IMR-90 (cell line): Measurements from ENCODE around the gene TMEM253. TPM values are rescaled to one million over a fixed set of nuclear protein-coding genes. Genes with fewer than 3 reads are reported as not detected.

Experiments used
- ATAC-seq: fragments of 200-7000 bp; cut with Tn5 transposase; 2 replicates; pipeline ENCODE4 v1.9.1; 2020; ENCODE audit warnings: low read depth, mild to moderate bottlenecking, moderate library complexity
- BruUV-seq: library from RNA; stranded (reverse); fragments of 400-500 nt; replicated peaks from 2 replicates; lab custom pipeline; 2021; lab: Mats Ljungman, UMichigan
- CTCF ChIA-PET: fragments of 300-600 bp; formaldehyde crosslinking; extraction: SDS; loops from one replicate; lab custom pipeline; 2021; ENCODE audit warnings: antibody characterized with exemption; lab: Yijun Ruan, JAX
- POLR2A ChIA-PET: fragments of 300-600 bp; sonication (Branson Sonifier 250); formaldehyde crosslinking; loops from one replicate; lab custom pipeline; 2022; ENCODE audit warnings: antibody characterized with exemption; ENCODE audit not compliant: unreplicated experiment; lab: Charles Lee
- DNase-seq: peaks from one replicate; pipeline ENCODE4 v3.0.0; 2013
- H2AFZ ChIP-seq: replicated peaks from 2 replicates; pipeline ENCODE3; 2013; ENCODE audit warnings: low read length, mild to moderate bottlenecking; ENCODE audit not compliant: poor library complexity
- H2AK5ac ChIP-seq: 2 replicates; pipeline ENCODE4 v1.6.1; 2013; ENCODE audit warnings: low read depth, low read length, inconsistent platforms
- H2AK9ac ChIP-seq: replicated peaks from 2 replicates; pipeline ENCODE3; 2013; ENCODE audit warnings: mild to moderate bottlenecking, low read depth, low read length, moderate library complexity; ENCODE audit not compliant: poor library complexity
- H2BK120ac ChIP-seq: 2 replicates; pipeline ENCODE4 v1.6.1; 2013; ENCODE audit warnings: low read depth, low read length, inconsistent platforms
- H2BK15ac ChIP-seq: 3 replicates; pipeline ENCODE4 v1.6.1; 2013; ENCODE audit warnings: low read depth, low read length, inconsistent platforms
- H2BK20ac ChIP-seq: 2 replicates; pipeline ENCODE4 v1.6.1; 2013; ENCODE audit warnings: low read depth, mild to moderate bottlenecking, inconsistent platforms, low read length, moderate library complexity
- H2BK5ac ChIP-seq: 2 replicates; pipeline ENCODE4 v1.6.1; 2013; ENCODE audit warnings: mild to moderate bottlenecking, low read depth, low read length, inconsistent platforms; ENCODE audit not compliant: poor library complexity, severe bottlenecking
- H3K14ac ChIP-seq: replicated peaks from 2 replicates; pipeline ENCODE4 v1.6.1; 2013; ENCODE audit warnings: low read depth, low read length, inconsistent platforms
- H3K18ac ChIP-seq: 2 replicates; pipeline ENCODE4 v1.6.1; 2013; ENCODE audit warnings: low read depth, low read length, control low read depth
- H3K23ac ChIP-seq: 2 replicates; pipeline ENCODE4 v1.6.1; 2013; ENCODE audit warnings: low read depth, low read length, inconsistent platforms
- H3K27ac ChIP-seq: 2 replicates; pipeline ENCODE4 v1.5.1; 2013; ENCODE audit warnings: mild to moderate bottlenecking, control low read depth, low read length; ENCODE audit not compliant: insufficient read depth
- H3K27me3 ChIP-seq: 2 replicates; pipeline ENCODE4 v1.6.1; 2013; ENCODE audit warnings: low read length; ENCODE audit not compliant: control insufficient read depth, insufficient read depth
- H3K36me3 ChIP-seq: 2 replicates; pipeline ENCODE4 v1.6.1; 2013; ENCODE audit warnings: low read length, mixed read lengths; ENCODE audit not compliant: control insufficient read depth, insufficient read depth
- H3K4ac ChIP-seq: 2 replicates; pipeline ENCODE4 v1.6.1; 2013; ENCODE audit warnings: low read depth, low read length, inconsistent platforms
- H3K4me1 ChIP-seq: 2 replicates; pipeline ENCODE4 v1.6.1; 2013; ENCODE audit warnings: low read length, mixed read lengths; ENCODE audit not compliant: control insufficient read depth, insufficient read depth
- H3K4me2 ChIP-seq: 2 replicates; pipeline ENCODE4 v1.6.1; 2013; ENCODE audit warnings: low read depth, mild to moderate bottlenecking, control low read depth, low read length, moderate library complexity
- H3K4me3 ChIP-seq: 2 replicates; pipeline ENCODE4 v1.5.1; 2013; ENCODE audit warnings: low read depth, mild to moderate bottlenecking, control low read depth, low read length, moderate library complexity; ENCODE audit not compliant: insufficient read depth
- H3K56ac ChIP-seq: 2 replicates; pipeline ENCODE4 v1.6.1; 2013; ENCODE audit warnings: low read length, inconsistent platforms; ENCODE audit not compliant: insufficient read depth; ENCODE audit errors: extremely low read depth
- H3K79me1 ChIP-seq, 2 experiments: 2 replicates each; pipeline ENCODE4 v1.6.1; 2013; ENCODE audit warnings: low read length in 2 of 2, inconsistent platforms in 1 of 2, low read depth in 1 of 2
- H3K9ac ChIP-seq: 2 replicates; pipeline ENCODE4 v1.6.1; 2013; ENCODE audit warnings: low read depth, low read length, control low read depth
- H3K9me1 ChIP-seq: 2 replicates; pipeline ENCODE4 v1.6.1; 2013; ENCODE audit warnings: low read length, inconsistent platforms; ENCODE audit not compliant: insufficient read depth
- H3K9me3 ChIP-seq: 2 replicates; pipeline ENCODE4 v1.6.1; 2013; ENCODE audit warnings: low read length; ENCODE audit not compliant: control insufficient read depth, insufficient read depth
- H4K20me1 ChIP-seq: 2 replicates; pipeline ENCODE4 v1.6.1; 2013; ENCODE audit warnings: low read length, inconsistent platforms; ENCODE audit not compliant: insufficient read depth
- H4K5ac ChIP-seq: 2 replicates; pipeline ENCODE4 v1.6.1; 2013; ENCODE audit warnings: mild to moderate bottlenecking, low read depth, low read length, control low read depth
- H4K8ac ChIP-seq, 2 experiments: 2 replicates each; pipeline ENCODE4 v1.6.1; 2013; ENCODE audit warnings: low read depth in 2 of 2, low read length in 2 of 2, control low read depth in 1 of 2, inconsistent platforms in 1 of 2
- H4K91ac ChIP-seq: 2 replicates; pipeline ENCODE4 v1.6.1; 2013; ENCODE audit warnings: low read depth, low read length, inconsistent platforms; ENCODE audit not compliant: insufficient read depth
- BHLHE40 ChIP-seq: fragments of 150-350 bp; IDR thresholded peaks from 2 replicates; pipeline ENCODE4 v1.6.1; 2016; ENCODE audit warnings: mild to moderate bottlenecking, low read depth, low read length
- CEBPB ChIP-seq: IDR thresholded peaks from 2 replicates; pipeline ENCODE4 v1.6.1; 2012; ENCODE audit warnings: low read depth, low read length, improper control_type of control experiment
- CHD1 ChIP-seq: IDR thresholded peaks from 2 replicates; pipeline ENCODE4 v1.6.1; 2012; ENCODE audit warnings: low read depth, low read length, improper control_type of control experiment
- FOS ChIP-seq: fragments of 150-350 bp; IDR thresholded peaks from 2 replicates; pipeline ENCODE4 v1.6.1; 2016; ENCODE audit warnings: low read depth, low read length
- MAFK ChIP-seq: IDR thresholded peaks from 2 replicates; pipeline ENCODE4 v1.6.1; 2012; ENCODE audit warnings: low read depth, low read length, improper control_type of control experiment
- MAZ ChIP-seq: IDR thresholded peaks from 2 replicates; pipeline ENCODE4 v1.6.1; 2012; ENCODE audit warnings: low read depth, mild to moderate bottlenecking, low read length, improper control_type of control experiment, moderate library complexity, borderline replicate concordance
- NFE2L2 ChIP-seq: fragments of 150-350 bp; IDR thresholded peaks from 2 replicates; pipeline ENCODE4 v1.6.1; 2016; ENCODE audit warnings: low read depth, mild to moderate bottlenecking, low read length
- POLR2A ChIP-seq: IDR thresholded peaks from 2 replicates; pipeline ENCODE4 v1.6.1; 2012; ENCODE audit warnings: mild to moderate bottlenecking, low read depth, low read length
- RAD21 ChIP-seq: IDR thresholded peaks from 2 replicates; pipeline ENCODE4 v1.6.1; 2012; ENCODE audit warnings: low read length, improper control_type of control experiment
- RCOR1 ChIP-seq: IDR thresholded peaks from 2 replicates; pipeline ENCODE4 v1.6.1; 2012; ENCODE audit warnings: mild to moderate bottlenecking, low read length, improper control_type of control experiment; ENCODE audit not compliant: insufficient replicate concordance
- RFX5 ChIP-seq: IDR thresholded peaks from 2 replicates; pipeline ENCODE4 v1.8.0; 2012; ENCODE audit warnings: low read depth, mild to moderate bottlenecking, low read length, moderate library complexity
- SMC3 ChIP-seq: fragments of 150-350 bp; IDR thresholded peaks from 2 replicates; pipeline ENCODE4 v1.6.1; 2016; ENCODE audit warnings: low read depth, mild to moderate bottlenecking, antibody characterized with exemption, low read length, moderate library complexity
- WGBS, 2 experiments: methylation state at CpG; one replicate each; pipeline versions ENCODE4 v1.1.5 to v1.1.7; 2013; ENCODE audit warnings: missing lambda C conversion rate in 2 of 2; ENCODE audit not compliant: insufficient read length in 1 of 2; ENCODE audit errors: extremely low coverage in 2 of 2; 5-methylcytosine and 5-hydroxymethylcytosine counted together
- dilution Hi-C: fragments of 300-500 bp; cut with HindIII; formaldehyde crosslinking; loops from one replicate; pipeline ENCODE4 v1.14.3; 2018; ENCODE audit warnings: low sequenced_read_pairs; ENCODE audit not compliant: unreplicated experiment
- in situ Hi-C: fragments of 300-500 bp; cut with MboI; formaldehyde crosslinking; loops from 3 replicates; pipeline ENCODE4 v1.14.3; 2019; ENCODE audit warnings: low sequenced_read_pairs, inconsistent platforms, mixed read lengths
- intact Hi-C: fragments of 100-400 bp; cut with micrococcal nuclease; formaldehyde crosslinking; loops from 2 replicates; pipeline ENCODE4 v1.10.0; 2022
- polyA plus RNA-seq, 3 experiments: library from polyadenylated mRNA; depleted of rRNA; stranded (reverse); fragments of >200 nt; gene quantifications; 2 replicates each; pipeline ENCODE4 v1.2.3, GENCODE V29; 2012; ENCODE audit warnings: low replicate concordance in 1 of 3
- total RNA-seq: library from RNA; depleted of rRNA; stranded (reverse); fragments of >200 nt; gene quantifications from 2 replicates; pipeline ENCODE4 v1.2.3, GENCODE V29; 2012
- TF ChIP-seq, protein P1 (sequence below): conservative IDR thresholded peaks from 2 replicates; pipeline ENCODE4 v1.5.1; 2012; ENCODE audit warnings: mild to moderate bottlenecking, low read depth, low read length, improper control_type of control experiment
- TF ChIP-seq, protein P2 (sequence below): fragments of 150-350 bp; IDR thresholded peaks from 2 replicates; pipeline ENCODE4 v1.6.1; 2016; ENCODE audit warnings: low read depth, mild to moderate bottlenecking, low read length, moderate library complexity, borderline replicate concordance

Gene TMEM253
- total and polyA plus RNA-seq, 2 of the 4 experiments (the other 2 are of a cell fraction), result 0.07 TPM; not detected in 1

DNA sequence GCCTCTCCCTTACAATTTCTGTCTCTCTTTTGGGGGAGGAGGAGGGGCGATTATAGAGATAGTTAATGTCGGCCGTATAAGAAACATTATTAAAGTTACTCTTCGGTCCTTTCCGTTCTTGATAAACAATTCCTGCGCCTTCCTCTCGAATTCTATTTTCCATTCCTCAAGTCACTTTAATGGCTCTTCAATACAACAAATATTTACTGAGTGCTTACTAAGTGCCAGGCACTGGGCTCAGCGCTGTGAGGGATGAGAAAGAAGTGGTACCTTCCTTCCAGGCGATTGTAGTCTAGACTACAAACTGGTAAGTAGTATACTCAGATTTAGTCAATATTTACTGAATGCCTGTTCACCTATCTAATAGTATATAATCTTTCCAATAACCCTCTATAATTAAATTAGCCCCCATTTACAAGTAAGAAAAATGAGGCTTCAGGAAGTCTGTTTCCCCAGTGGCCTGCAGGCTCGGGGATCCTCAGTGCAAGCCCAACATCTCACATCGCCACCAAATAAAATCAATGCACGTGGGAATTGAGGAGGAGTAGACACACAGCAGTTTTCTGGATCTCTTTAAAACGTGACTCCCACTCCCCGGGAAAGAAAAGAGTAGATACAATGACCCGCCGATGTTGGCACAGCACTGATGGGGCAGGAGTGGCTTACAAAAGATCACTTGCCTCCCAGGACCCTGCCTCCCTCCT lies 1.8 kb upstream of the TMEM253 start (continued):
- TF ChIP-seq CHD1, result no peak
- no peak for TF ChIP-seq BHLHE40

DNA sequence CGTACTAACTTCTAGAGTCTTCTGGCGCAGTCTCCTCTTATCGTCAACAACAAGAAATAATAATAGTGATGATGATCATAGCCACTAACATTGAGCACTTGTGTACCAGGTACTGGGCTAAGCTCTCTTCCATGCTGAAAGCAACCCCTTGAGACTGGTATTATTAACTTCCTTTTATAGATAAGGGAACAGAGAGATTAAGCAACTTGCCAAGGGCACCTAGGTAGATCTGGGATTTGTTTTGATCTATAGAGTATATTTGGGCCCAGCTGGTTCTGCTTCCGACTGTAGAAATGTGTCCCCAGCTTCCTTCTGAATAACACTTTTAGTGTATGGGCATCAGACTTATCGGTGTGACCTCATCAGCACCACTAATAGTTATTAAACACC lies 1.3 kb upstream of the TMEM253 start:
- CTCF ChIA-PET, result interaction anchor here (1.5 kb wide), 1 partner anchor 31 kb away, joined by 11 read pairs; no protein-coding TSS in a partner anchor
- TF ChIP-seq CHD1 (no peak), MAFK (no peak), CEBPB (no peak), SMC3 (no peak), NFE2L2 (no peak), FOS (no peak), RFX5 (no peak), MAZ (no peak), RCOR1 (no peak), BHLHE40 (no peak), RAD21 (no peak), POLR2A (no peak)
- TF ChIP-seq, protein P1, sequence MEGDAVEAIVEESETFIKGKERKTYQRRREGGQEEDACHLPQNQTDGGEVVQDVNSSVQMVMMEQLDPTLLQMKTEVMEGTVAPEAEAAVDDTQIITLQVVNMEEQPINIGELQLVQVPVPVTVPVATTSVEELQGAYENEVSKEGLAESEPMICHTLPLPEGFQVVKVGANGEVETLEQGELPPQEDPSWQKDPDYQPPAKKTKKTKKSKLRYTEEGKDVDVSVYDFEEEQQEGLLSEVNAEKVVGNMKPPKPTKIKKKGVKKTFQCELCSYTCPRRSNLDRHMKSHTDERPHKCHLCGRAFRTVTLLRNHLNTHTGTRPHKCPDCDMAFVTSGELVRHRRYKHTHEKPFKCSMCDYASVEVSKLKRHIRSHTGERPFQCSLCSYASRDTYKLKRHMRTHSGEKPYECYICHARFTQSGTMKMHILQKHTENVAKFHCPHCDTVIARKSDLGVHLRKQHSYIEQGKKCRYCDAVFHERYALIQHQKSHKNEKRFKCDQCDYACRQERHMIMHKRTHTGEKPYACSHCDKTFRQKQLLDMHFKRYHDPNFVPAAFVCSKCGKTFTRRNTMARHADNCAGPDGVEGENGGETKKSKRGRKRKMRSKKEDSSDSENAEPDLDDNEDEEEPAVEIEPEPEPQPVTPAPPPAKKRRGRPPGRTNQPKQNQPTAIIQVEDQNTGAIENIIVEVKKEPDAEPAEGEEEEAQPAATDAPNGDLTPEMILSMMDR, result no peak
- TF ChIP-seq, protein P2, sequence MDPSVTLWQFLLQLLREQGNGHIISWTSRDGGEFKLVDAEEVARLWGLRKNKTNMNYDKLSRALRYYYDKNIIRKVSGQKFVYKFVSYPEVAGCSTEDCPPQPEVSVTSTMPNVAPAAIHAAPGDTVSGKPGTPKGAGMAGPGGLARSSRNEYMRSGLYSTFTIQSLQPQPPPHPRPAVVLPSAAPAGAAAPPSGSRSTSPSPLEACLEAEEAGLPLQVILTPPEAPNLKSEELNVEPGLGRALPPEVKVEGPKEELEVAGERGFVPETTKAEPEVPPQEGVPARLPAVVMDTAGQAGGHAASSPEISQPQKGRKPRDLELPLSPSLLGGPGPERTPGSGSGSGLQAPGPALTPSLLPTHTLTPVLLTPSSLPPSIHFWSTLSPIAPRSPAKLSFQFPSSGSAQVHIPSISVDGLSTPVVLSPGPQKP, result no peak

More for the DNA sequence above, 1.3 kb upstream of the TMEM253 start:
- Histone ChIP-seq H2BK5ac (no peak overlapping the region), H3K9me3 (no peaks in the 10 kb centered on the region), H3K9ac (0 out of 2 replicates have a peak overlapping the region, but pooled peaks have one; percentile 84), H3K79me1 (0 out of 4 replicates have a peak, but pooled peaks cover 0 to 2% of the 10 kb centered on the region in 2 experiments), H2AK5ac (no peak overlapping the region), H3K4me2 (peak overlapping the region; percentile 96; the same call in 1 of the 2 replicates), H3K18ac (no peak overlapping the region), H3K9me1 (peaks cover 3% of the 10 kb centered on the region; the same call in 1 of the 2 replicates), H4K20me1 (no peaks in the 10 kb centered on the region; the same call in 1 of the 2 replicates), H4K91ac (no peak overlapping the region), H2BK20ac (no peak overlapping the region), H3K4me1 (peaks cover 2% of the 10 kb centered on the region; the same call in 1 of the 2 replicates), H3K4ac (no peak overlapping the region), H2AK9ac (no peak overlapping the region), H3K4me3 (no peak overlapping the region), H3K23ac (peak overlapping the region; percentile 10; the same call in 1 of the 2 replicates), H3K36me3 (no peaks in the 10 kb centered on the region), H4K5ac (peak overlapping the region; percentile 15; the same call in 1 of the 2 replicates), H3K14ac (no peak overlapping the region), H2AFZ (no peak overlapping the region), H4K8ac (peak overlapping the region; percentile 12 to 87; a peak in 2 of 4 replicates), H3K27ac (no peak overlapping the region), H3K56ac (no peak overlapping the region), H3K27me3 (no peaks in the 10 kb centered on the region), H2BK15ac (no peak overlapping the region), H2BK120ac (no peak overlapping the region)
- intact Hi-C loops, result no loop called here
- in situ Hi-C loops, result loop anchor here (25.0 kb wide), 2 partner anchors 637 to 762 kb away; partner anchors contain the start of genes APEX1, CCNB1IP1, OSGEP and PARP2
- BruUV-seq, result no TSS peak
- POLR2A ChIA-PET, result no interaction called here
- DNase-seq (no peak), ATAC-seq (no peak)
- dilution Hi-C loops, result no loop called here
- WGBS, 2 experiments, result 100% methylated on average over 1 of the region's 5 CpGs; no CpG with 5 or more reads in 1 of the 2 experiments
